CD14-positive monocyte (primary cell): Measurements from ENCODE around the gene ADAR. TPM values are rescaled to one million over a fixed set of nuclear protein-coding genes. Genes with fewer than 3 reads are reported as not detected.
A peak's percentile ranks its signal among the peaks of the same experiment; 100 is the strongest.
"Not testable (repeated sequence)": the region's sequence is repeated elsewhere in the genome, so short reads cannot be mapped to it uniquely, and the experiment has no call there.

Experiments used
- DNase-seq, 3 donors: peaks; one replicate each; pipeline ENCODE4 v3.0.0-alpha.2; 2011 to 2022
- H2AFZ ChIP-seq: 2 replicates; pipeline ENCODE4 v1.6.0; 2012; ENCODE audit warnings: mild to moderate bottlenecking, low read depth, low read length, inconsistent platforms; ENCODE audit not compliant: insufficient read depth, poor library complexity, severe bottlenecking
- H3K27ac ChIP-seq, 2 donors: 1 replicate in 1 of 2; 2 replicates in 1 of 2; pipeline ENCODE4 v1.5.1; 2012 to 2013; ENCODE audit warnings: low read length in 2 of 2, control low read depth in 1 of 2, inconsistent platforms in 1 of 2, low read depth in 1 of 2, mild to moderate bottlenecking in 1 of 2
- H3K27me3 ChIP-seq, 2 donors: one replicate each; pipeline versions ENCODE4 v1.6.0 to v1.6.1; 2011 to 2013; ENCODE audit warnings: low read length in 2 of 2; ENCODE audit not compliant: control insufficient read depth in 2 of 2, insufficient read depth in 2 of 2
- H3K36me3 ChIP-seq, 2 donors: replicated peaks in 1 of 2; 1 replicate in 1 of 2; 2 replicates in 1 of 2; pipeline versions ENCODE4 v1.5.1 to v1.6.1; 2012 to 2013; ENCODE audit warnings: low read length in 2 of 2, control low read depth in 1 of 2, inconsistent platforms in 1 of 2, mild to moderate bottlenecking in 1 of 2; ENCODE audit not compliant: insufficient read depth in 2 of 2, control insufficient read depth in 1 of 2
- H3K4me1 ChIP-seq, 2 donors: 1 replicate in 1 of 2; 2 replicates in 1 of 2; pipeline versions ENCODE4 v1.5.1 to v1.6.1; 2012 to 2013; ENCODE audit warnings: low read length in 2 of 2, control low read depth in 1 of 2, inconsistent platforms in 1 of 2, mild to moderate bottlenecking in 1 of 2, moderate library complexity in 1 of 2; ENCODE audit not compliant: insufficient read depth in 2 of 2, control insufficient read depth in 1 of 2
- H3K4me2 ChIP-seq: replicated peaks from 2 replicates; pipeline ENCODE3; 2012; ENCODE audit warnings: low read length, moderate library complexity, mild to moderate bottlenecking; ENCODE audit not compliant: poor library complexity, severe bottlenecking; ENCODE audit errors: extremely low read depth
- H3K4me3 ChIP-seq, 3 experiments: fragments of 200-600 bp in 1 of 3; sonication (generic) in 1 of 3; replicated peaks in 1 of 3; 1 replicate in 2 of 3; 2 replicates in 1 of 3; pipeline ENCODE4 v1.5.1; 2011 to 2013; ENCODE audit warnings: low read length in 3 of 3, mild to moderate bottlenecking in 3 of 3, control low read depth in 2 of 3, low read depth in 2 of 3, inconsistent platforms in 1 of 3, moderate library complexity in 1 of 3
- H3K79me2 ChIP-seq: 2 replicates; pipeline ENCODE4 v1.6.0; 2012; ENCODE audit warnings: mild to moderate bottlenecking, control low read depth, inconsistent platforms, low read length, moderate library complexity; ENCODE audit not compliant: insufficient read depth
- H3K9ac ChIP-seq: 2 replicates; pipeline ENCODE4 v1.6.0; 2017; ENCODE audit warnings: low read length, mild to moderate bottlenecking; ENCODE audit not compliant: insufficient read depth, poor library complexity, severe bottlenecking
- H3K9me3 ChIP-seq, 2 donors: replicated peaks in 1 of 2; 1 replicate in 1 of 2; 2 replicates in 1 of 2; pipeline versions ENCODE4 v1.5.1 to v1.6.1; 2012 to 2013; ENCODE audit warnings: low read length in 2 of 2, control low read depth in 1 of 2; ENCODE audit not compliant: control insufficient read depth in 1 of 2, insufficient read depth in 1 of 2
- H4K20me1 ChIP-seq: 2 replicates; pipeline ENCODE4 v1.6.0; 2012; ENCODE audit warnings: mild to moderate bottlenecking, low read length, control low read depth, moderate library complexity; ENCODE audit not compliant: insufficient read depth
- H3K27ac Mint-ChIP-seq, 7 donors: one replicate each; pipeline ENCODE4 v1.8.0; 2020; ENCODE audit warnings: mild to moderate bottlenecking in 7 of 7, mixed read lengths in 7 of 7, moderate library complexity in 6 of 7, inconsistent platforms in 2 of 7
- H3K27me3 Mint-ChIP-seq, 3 donors: one replicate each; pipeline ENCODE4 v1.8.0; 2021 to 2022; ENCODE audit warnings: low read depth in 3 of 3, mild to moderate bottlenecking in 3 of 3, mixed read lengths in 3 of 3, moderate library complexity in 3 of 3, inconsistent platforms in 1 of 3
- H3K36me3 Mint-ChIP-seq, 2 donors: one replicate each; pipeline ENCODE4 v1.8.0; 2020; ENCODE audit warnings: mixed read lengths in 2 of 2, inconsistent platforms in 1 of 2, mild to moderate bottlenecking in 1 of 2
- H3K4me1 Mint-ChIP-seq: one replicate; pipeline ENCODE4 v1.8.0; 2020; ENCODE audit warnings: mild to moderate bottlenecking, mixed read lengths
- H3K4me3 Mint-ChIP-seq, 2 donors: one replicate each; pipeline ENCODE4 v1.8.0; 2020; ENCODE audit warnings: mild to moderate bottlenecking in 2 of 2, mixed read lengths in 2 of 2, moderate library complexity in 1 of 2
- H3K9me3 Mint-ChIP-seq, 7 donors: one replicate each; pipeline ENCODE4 v1.8.0; 2020 to 2022; ENCODE audit warnings: mixed read lengths in 7 of 7, mild to moderate bottlenecking in 6 of 7, moderate library complexity in 6 of 7, inconsistent platforms in 2 of 7
- WGBS: methylation state at CpG from one replicate; pipeline ENCODE4 v1.1.5; 2013; ENCODE audit warnings: missing lambda C conversion rate; ENCODE audit not compliant: insufficient coverage; 5-methylcytosine and 5-hydroxymethylcytosine counted together
- intact Hi-C, 2 donors: fragments of 100-400 bp; cut with micrococcal nuclease; formaldehyde crosslinking; loops; one replicate each; pipeline versions ENCODE4 v1.15.0 to v1.15.1; 2023
- polyA plus RNA-seq, 3 donors: library from polyadenylated mRNA; depleted of rRNA in 1 of 3; unstranded in 2 of 3; stranded (reverse) in 1 of 3; fragments of 300-500 nt in 2 of 3; fragments of >200 nt in 1 of 3; fragmentation: Illumina TruSeq in 2 of 3; gene quantifications; 1 replicate in 2 of 3; 2 replicates in 1 of 3; pipeline ENCODE4 v1.2.3, GENCODE V29; 2012 to 2021
- TF ChIP-seq, protein P1 (sequence below): fragments of 200-600 bp; IDR thresholded peaks from one replicate; pipeline ENCODE4 v1.8.0; 2022; ENCODE audit warnings: antibody characterized with exemption, mild to moderate bottlenecking

The ADAR gene
- polyA plus RNA-seq, 3 donors: 57.3 to 100 (median 91.6) TPM

DNA sequence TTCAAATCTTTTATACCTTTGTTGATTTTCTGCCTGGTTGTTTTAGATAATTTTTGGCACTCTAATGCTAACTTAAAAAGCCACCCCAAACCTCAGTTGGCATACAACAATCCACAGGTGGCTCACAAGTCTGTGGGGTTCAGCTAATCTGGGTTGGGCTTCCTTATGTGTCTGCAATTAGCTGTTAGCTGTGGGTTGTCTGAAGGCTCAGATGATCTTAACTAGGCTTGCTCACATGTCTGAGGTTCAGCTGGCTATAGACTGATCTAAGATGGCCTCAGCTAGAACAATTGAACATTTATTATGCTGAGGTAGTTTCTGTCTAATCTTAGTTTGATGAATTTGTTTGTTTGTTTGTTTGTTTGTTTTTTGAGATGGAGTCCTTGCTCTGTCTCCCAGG is 44.9 kb upstream of the ADAR start:
- no peak overlapping the region for H3K27ac ChIP-seq
- peaks cover 6% of the 10 kb centered on the region for H3K4me1 Mint-ChIP-seq
- no peaks in the 10 kb centered on the region for H3K36me3 ChIP-seq
- no peaks in the 10 kb centered on the region for H3K4me1 ChIP-seq
- TF ChIP-seq, protein P1, sequence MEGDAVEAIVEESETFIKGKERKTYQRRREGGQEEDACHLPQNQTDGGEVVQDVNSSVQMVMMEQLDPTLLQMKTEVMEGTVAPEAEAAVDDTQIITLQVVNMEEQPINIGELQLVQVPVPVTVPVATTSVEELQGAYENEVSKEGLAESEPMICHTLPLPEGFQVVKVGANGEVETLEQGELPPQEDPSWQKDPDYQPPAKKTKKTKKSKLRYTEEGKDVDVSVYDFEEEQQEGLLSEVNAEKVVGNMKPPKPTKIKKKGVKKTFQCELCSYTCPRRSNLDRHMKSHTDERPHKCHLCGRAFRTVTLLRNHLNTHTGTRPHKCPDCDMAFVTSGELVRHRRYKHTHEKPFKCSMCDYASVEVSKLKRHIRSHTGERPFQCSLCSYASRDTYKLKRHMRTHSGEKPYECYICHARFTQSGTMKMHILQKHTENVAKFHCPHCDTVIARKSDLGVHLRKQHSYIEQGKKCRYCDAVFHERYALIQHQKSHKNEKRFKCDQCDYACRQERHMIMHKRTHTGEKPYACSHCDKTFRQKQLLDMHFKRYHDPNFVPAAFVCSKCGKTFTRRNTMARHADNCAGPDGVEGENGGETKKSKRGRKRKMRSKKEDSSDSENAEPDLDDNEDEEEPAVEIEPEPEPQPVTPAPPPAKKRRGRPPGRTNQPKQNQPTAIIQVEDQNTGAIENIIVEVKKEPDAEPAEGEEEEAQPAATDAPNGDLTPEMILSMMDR: no peak
- no peak overlapping the region for H2AFZ ChIP-seq
- no peaks in the 10 kb centered on the region for H3K36me3 Mint-ChIP-seq
- H3K9ac ChIP-seq: no peak overlapping the region
- no peaks in the 10 kb centered on the region for H3K27me3 ChIP-seq
- H4K20me1 ChIP-seq: no peaks in the 10 kb centered on the region
- H3K4me3 ChIP-seq: no peak overlapping the region
- H3K9me3 ChIP-seq: no peaks in the 10 kb centered on the region
- H3K27me3 Mint-ChIP-seq: peaks cover 0 to 7% (median 4%) of the 10 kb centered on the region in 3 donors
- no peak overlapping the region for H3K4me3 Mint-ChIP-seq
- no peaks in the 10 kb centered on the region for H3K79me2 ChIP-seq
- no peak overlapping the region for H3K4me2 ChIP-seq
- no peak for DNase-seq
- H3K9me3 Mint-ChIP-seq: peaks cover 0 to 2% (median 0%) of the 10 kb centered on the region in 7 donors
- peak overlapping the region in 1 of 7 donors; percentile 43 for H3K27ac Mint-ChIP-seq
- intact Hi-C loops: no loop called here

DNA sequence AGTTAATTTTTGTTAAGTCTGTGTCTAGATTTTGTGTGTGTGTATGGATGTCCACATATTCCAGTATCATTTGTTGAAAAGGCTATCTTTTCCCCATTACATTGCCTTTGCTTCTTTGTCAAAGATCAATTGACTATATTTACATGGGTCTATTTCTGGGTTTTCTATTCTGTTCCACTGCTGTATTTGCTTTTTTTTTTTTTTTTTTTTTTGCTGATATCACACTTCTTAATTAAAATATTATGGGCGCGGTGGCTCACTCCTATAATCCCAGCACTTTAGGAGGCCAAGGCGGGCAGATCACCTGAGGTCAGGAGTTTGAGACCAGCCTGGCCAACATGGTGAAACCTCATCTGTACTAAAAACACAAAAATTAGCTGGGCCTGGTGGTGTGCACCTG is 36.7 kb upstream of the ADAR start:
- DNase-seq, H3K79me2 ChIP-seq, H3K36me3 ChIP-seq, H3K4me2 ChIP-seq, H3K9me3 ChIP-seq, H3K4me3 Mint-ChIP-seq, H3K27me3 Mint-ChIP-seq, H2AFZ ChIP-seq, H3K27me3 ChIP-seq, H3K9ac ChIP-seq, H4K20me1 ChIP-seq, H3K4me3 ChIP-seq, H3K27ac ChIP-seq, H3K36me3 Mint-ChIP-seq: not testable (repeated sequence)
- H3K4me1 ChIP-seq: peaks cover 11 to 15% of the 10 kb centered on the region in 2 donors
- intact Hi-C loops: loop anchor here in 1 of 2 donors (10.0 kb wide), 1 partner anchor 60 kb away; no protein-coding TSS in a partner anchor
- Mint-ChIP-seq H3K9me3 (peaks cover 0 to 10% (median 2%) of the 10 kb centered on the region in 7 donors), H3K27ac (peak overlapping the region in 6 of 7 donors; percentile 33 to 76 (median 58)), H3K4me1 (peaks cover 18% of the 10 kb centered on the region)
- no CpG with 5 or more reads among the region's 3 CpGs for WGBS
